GM12878 (cell line): ENCODE measurements around the gene ZNF629. TPM values are rescaled to one million over a fixed set of nuclear protein-coding genes. Genes with fewer than 3 reads are reported as not detected.
A peak's percentile ranks its signal among the peaks of the same experiment; 100 is the strongest.

Experiments
- BACH1 ChIP-seq: fragments of 450-650 bp; IDR thresholded peaks from 2 replicates; pipeline ENCODE4 v1.6.1; 2017; ENCODE audit warnings: mild to moderate bottlenecking, borderline replicate concordance
- BCL11A ChIP-seq: IDR thresholded peaks from 2 replicates; pipeline ENCODE4 v1.6.1; 2011; ENCODE audit warnings: low read depth, low read length
- BRCA1 ChIP-seq: IDR thresholded peaks from 2 replicates; pipeline ENCODE4 v1.6.1; 2011; ENCODE audit warnings: low read depth, low read length, improper control_type of control experiment
- ELK1 ChIP-seq: IDR thresholded peaks from 2 replicates; pipeline ENCODE4 v1.6.1; 2012; ENCODE audit warnings: low read depth, low read length, improper control_type of control experiment
- GABPA ChIP-seq: IDR thresholded peaks from 2 replicates; pipeline ENCODE4 v1.6.1; 2014; ENCODE audit warnings: antibody characterized with exemption, low read depth, mild to moderate bottlenecking, inconsistent platforms
- IKZF1 ChIP-seq: fragments of 450-650 bp; conservative IDR thresholded peaks from 2 replicates; pipeline ENCODE4 v1.6.1; 2017; ENCODE audit warnings: antibody characterized with exemption, mild to moderate bottlenecking
- LARP7 ChIP-seq: fragments of 450-650 bp; IDR thresholded peaks from 2 replicates; pipeline ENCODE4 v1.6.1; 2017; ENCODE audit warnings: mild to moderate bottlenecking
- MYC ChIP-seq: IDR thresholded peaks from 2 replicates; pipeline ENCODE4 v1.6.1; 2011; ENCODE audit warnings: mild to moderate bottlenecking, low read length, moderate library complexity, inconsistent platforms; ENCODE audit not compliant: insufficient read depth, insufficient replicate concordance, insufficient read length, severe bottlenecking
- NBN ChIP-seq: fragments of 450-650 bp; IDR thresholded peaks from 2 replicates; pipeline ENCODE4 v1.6.1; 2016
- NR2C2 ChIP-seq: IDR thresholded peaks from 2 replicates; pipeline ENCODE4 v1.6.1; 2011; ENCODE audit warnings: borderline replicate concordance, low read depth; ENCODE audit not compliant: control insufficient read depth, insufficient read length
- PAX8 ChIP-seq: fragments of 450-650 bp; IDR thresholded peaks from 2 replicates; pipeline ENCODE4 v1.6.1; 2017; ENCODE audit warnings: mild to moderate bottlenecking, moderate library complexity
- POLR2AphosphoS2 ChIP-seq: IDR thresholded peaks from 2 replicates; pipeline ENCODE4 v1.6.1; 2011; ENCODE audit warnings: low read depth, mild to moderate bottlenecking, low read length, improper control_type of control experiment, moderate library complexity
- REST ChIP-seq: IDR thresholded peaks from 2 replicates; pipeline ENCODE4 v1.6.1; 2012; ENCODE audit warnings: mild to moderate bottlenecking, low read depth, low read length
- RFX5 ChIP-seq: IDR thresholded peaks from 2 replicates; pipeline ENCODE4 v1.6.1; 2011; ENCODE audit warnings: low read depth, low read length, improper control_type of control experiment
- SMAD1 ChIP-seq: fragments of 450-650 bp; IDR thresholded peaks from 2 replicates; pipeline ENCODE4 v1.6.1; 2018; ENCODE audit warnings: mild to moderate bottlenecking, low read depth; ENCODE audit not compliant: partially characterized antibody
- SREBF2 ChIP-seq: IDR thresholded peaks from 2 replicates; pipeline ENCODE4 v1.6.1; 2012; ENCODE audit warnings: mild to moderate bottlenecking, low read length
- WRNIP1 ChIP-seq: IDR thresholded peaks from 2 replicates; pipeline ENCODE4 v1.6.1; 2011; ENCODE audit warnings: low read depth, low read length, improper control_type of control experiment, borderline replicate concordance
- YY1 ChIP-seq: IDR thresholded peaks from 2 replicates; pipeline ENCODE4 v1.6.1; 2011; ENCODE audit warnings: low read depth, mild to moderate bottlenecking, low read length
- ZBTB4 ChIP-seq: fragments of 450-650 bp; formaldehyde crosslinking; IDR thresholded peaks from 2 replicates; pipeline ENCODE4 v1.4.0; 2022; ENCODE audit warnings: mild to moderate bottlenecking, moderate library complexity
- polyA plus RNA-seq, 11 experiments: library from polyadenylated mRNA; depleted of rRNA in 4 of 11; unstranded in 6 of 11; stranded (reverse) in 5 of 11; fragments of >200 nt; fragmentation: Nextera tagmentation in 4 of 11; fragmentation: Illumina TruSeq in 1 of 11; extraction: Ambion mirVana in 4 of 11; extraction: Trizol in 1 of 11; gene quantifications; 1 replicate in 1 of 11; 2 replicates in 10 of 11; pipeline versions ENCODE4 v1.2.1 to v1.2.3, GENCODE V29; 2011 to 2016; ENCODE audit warnings: inconsistent platforms in 2 of 11, missing spikeins in 2 of 11, low read depth in 1 of 11
- total RNA-seq, 4 experiments: library from RNA; depleted of rRNA in 3 of 4; stranded (reverse); fragments of >200 nt in 3 of 4; fragmentation: Illumina TruSeq in 1 of 4; extraction: Trizol in 1 of 4; gene quantifications; 2 replicates each; pipeline versions ENCODE4 v1.2.1 to v1.2.3, GENCODE V29; 2013 to 2021

Gene ZNF629
- total and polyA plus RNA-seq, 10 of the 15 experiments (the other 5 are each of a cell fraction or from before 2014, with no cell fraction given): 0.02 to 0.69 (median 0.40) TPM

GRCh38 chr16:30805370-30806169 lies 18.6 kb upstream of the ZNF629 start (continued):
- TF ChIP-seq MYC (no peak), WRNIP1 (no peak), NBN (no peak), ZBTB4 (CRISPR knock-in tag) (no peak), SMAD1 (no peak), BCL11A (no peak), REST (no peak), NR2C2 (no peak), YY1 (0 out of 2 replicates have a peak, but pooled peaks have one; percentile 37), PAX8 (no peak), BACH1 (no peak), RFX5 (no peak), POLR2AphosphoS2 (0 out of 2 replicates have a peak, but pooled peaks have one; percentile 36), IKZF1 (peak; percentile 72), LARP7 (no peak), GABPA (peak; percentile 76), ELK1 (peak; percentile 68), SREBF2 (no peak), BRCA1 (no peak)
